Amygdala (tissue), 56 donors: ENCODE data around the gene HERC2.
"Not testable (repeated sequence)": the region's sequence is repeated elsewhere in the genome, so short reads cannot be mapped to it uniquely, and the experiment has no call there.

ENCODE experiments used
- DNase-seq, 56 donors: peaks; one replicate each; lab custom pipeline; 2025; lab: John Stamatoyannopoulos, UW

The HERC2 gene

DNA sequence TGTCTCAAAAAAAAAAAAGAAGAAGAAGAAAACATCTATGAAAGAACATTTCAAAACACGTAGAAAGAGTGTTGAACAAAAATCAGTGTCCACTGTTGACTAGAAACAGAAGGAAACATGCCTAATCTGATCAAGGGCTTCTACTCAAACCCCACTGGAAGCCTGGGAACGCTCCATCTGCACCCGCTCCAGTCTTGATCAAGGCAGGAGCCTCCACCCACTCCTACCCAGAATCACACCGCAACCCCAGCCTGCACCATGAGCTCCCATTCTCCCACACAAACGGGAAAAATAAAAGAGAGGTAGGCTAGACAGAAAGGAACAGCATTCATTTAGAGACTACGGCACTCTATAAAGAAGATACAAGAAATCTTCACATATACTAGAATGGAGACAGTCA lies 181.9 kb downstream of the HERC2 start:
- DNase-seq: peak in 3 of 56 donors; percentile 18 to 29 (median 21)

DNA sequence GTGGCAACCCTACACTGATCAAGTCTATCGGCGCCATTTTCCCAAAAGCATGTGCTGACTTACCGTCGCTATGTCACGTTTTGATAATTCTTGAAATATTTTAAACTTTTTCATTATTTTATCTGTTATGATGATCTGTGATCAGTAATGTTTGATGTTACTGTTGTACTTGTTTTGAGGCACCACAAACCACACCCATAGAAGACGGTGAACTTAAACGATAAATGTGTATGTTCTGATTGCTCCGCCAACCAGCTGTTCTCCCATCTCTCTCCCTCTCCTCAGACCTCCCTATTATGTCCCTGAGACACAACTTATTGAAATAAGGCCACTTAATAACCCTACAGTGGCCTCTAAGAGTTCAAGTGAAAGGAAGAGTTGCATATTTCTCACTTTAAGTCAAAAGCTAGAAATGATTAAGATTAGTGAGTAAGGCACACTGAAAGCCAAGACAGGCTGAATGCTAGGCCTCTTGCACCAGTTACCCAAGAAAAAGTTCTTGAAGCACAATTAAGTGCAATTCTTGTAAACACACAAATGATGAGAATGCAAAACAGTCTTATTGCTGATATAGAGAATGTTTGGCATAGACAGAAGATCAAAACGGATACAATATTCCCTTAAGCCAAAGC lies 184.5 kb downstream of the HERC2 start:
- DNase-seq: not testable (repeated sequence)

DNA sequence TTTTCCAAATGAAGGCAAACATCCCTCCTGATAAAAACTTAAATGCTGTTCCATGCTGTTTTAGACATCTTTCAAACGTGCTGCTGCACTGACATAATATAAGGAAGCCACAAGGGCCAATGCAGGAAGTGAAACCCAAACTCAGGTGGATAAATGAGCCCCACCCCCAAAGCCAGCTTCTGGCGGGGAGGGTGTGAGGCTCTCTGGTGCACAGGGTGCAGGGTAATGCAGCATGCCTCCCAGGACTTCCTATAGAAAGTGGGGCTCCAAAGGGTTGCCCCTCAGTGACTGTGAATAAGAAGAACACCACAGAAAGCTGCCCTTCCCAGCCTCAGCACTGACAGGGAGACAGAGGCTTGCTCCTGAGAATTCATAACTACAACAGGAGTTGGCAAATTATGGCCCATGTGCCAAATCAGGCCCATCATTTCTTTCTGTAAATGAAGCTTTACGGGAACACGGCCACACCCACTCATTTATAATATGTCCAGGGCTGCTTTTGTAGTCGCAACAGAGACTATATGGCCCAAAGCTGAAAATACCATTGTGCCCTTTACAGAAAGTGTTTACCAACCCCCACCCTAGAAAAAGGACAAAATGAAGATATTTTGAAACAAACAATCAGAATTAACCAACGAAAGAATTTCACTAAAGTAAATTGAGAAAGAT lies 185.6 kb downstream of the HERC2 start:
- DNase-seq: not testable (repeated sequence)

DNA sequence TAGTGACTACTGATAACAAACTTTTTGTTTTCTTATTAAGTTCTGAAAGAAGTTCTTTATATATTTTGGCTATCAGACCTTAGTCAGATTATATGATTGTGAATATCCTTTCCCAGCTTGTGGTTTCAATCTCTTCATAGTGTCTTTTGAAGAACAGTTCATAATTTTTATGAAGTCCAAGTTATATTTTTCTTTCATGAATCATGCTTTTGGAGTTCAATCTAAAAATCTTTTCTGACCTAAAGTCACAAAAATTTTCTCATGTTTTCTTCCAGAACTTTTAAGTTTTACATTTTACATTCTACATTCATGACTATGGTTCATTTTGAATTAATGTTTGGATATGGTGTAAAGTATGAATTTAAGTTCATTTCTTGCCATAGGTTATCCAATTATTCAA lies 188.7 kb downstream of the HERC2 start:
- no peak for DNase-seq

DNA sequence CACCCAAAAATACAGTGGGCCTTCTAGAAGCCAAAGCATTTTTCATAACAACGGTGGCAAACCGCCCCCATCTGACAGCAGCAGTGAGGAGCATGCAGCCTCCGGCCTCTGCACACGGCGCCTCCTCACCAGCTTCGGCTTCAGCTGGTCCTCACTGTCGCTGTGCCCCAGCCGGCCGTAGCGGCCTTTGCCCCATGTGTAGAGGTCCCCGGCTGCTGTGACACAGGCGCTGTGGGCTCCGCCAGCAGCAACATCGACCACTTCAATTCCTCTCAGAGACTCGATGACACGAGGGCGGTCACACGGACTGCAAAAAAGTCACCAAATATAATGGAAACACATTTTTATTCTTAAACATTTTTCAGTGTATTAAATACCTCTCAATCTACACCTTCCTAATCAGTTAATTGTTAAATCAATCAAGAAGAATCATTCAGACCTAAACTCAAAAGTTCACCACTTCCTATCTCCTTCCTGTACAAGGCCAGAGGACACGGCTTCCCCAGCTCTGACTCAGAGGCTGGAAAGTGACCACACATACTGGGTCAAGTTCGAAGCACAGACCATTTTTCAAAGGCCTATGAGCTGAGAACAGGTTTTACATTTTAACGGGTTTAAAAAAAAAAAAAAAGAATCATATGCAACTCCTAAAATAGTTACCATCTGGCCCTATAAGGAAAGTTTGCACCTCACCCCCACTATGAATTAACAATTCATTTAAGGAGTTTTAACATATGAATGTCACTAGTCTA lies 189.3 kb downstream of the HERC2 start:
- no peak for DNase-seq

DNA sequence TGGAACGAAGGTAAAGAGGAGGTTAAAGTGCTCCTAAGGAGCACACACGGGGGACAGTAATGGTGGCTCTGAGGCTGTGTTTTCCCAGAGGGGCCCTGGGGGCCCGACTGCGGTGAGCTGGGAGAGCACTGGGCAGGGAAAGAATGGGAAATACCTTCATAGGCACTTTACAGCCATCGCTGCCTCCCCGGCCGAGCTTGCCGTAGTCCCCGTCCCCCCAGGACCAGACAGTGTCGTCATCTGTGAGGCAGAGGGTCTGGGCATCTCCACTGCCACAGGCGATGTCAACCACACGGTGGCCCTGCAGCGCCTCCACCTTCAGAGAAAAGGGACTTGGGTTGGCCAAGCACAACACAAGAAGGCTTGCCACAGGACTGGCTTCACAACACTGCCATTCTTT lies 190.0 kb downstream of the HERC2 start:
- DNase-seq: no peak

DNA sequence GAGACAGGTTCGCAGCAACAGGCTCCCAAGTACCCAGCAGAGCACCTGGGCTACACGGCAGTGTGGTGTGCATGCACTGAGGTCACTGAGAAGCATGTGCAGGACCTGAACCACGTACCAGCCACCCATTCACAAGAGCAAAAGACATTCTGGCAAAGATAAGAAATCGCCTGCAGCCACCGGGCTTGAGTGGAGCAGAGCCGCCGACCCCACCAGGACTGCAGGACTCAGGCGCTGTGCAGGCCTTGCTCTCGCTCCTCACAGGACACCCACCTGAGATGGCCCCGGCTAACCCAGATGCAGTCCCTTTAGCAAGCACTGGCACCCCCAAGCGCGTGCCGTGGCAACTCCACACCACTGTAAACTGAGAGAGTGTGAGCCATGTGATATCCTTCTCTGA lies 190.6 kb downstream of the HERC2 start:
- DNase-seq: no peak

DNA sequence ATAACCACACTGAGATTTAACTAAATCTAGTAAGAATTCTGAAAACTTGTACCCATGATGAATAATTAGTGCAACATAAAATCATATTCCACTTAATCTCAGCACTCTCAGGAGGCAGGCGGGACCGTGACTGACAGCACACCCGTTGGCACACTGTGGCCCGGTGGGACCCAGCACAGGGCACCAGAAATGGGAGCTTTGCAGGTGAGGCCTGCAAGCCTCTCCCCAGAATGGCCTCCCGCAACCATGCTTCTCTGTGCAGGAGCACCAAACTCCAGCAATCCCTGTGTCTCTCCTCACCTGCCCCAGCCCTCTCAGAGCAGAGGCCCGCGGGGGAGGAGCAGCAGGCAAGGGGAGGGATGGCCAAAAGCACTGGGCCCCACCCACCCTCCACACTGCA lies 191.3 kb downstream of the HERC2 start:
- DNase-seq: no peak

DNA sequence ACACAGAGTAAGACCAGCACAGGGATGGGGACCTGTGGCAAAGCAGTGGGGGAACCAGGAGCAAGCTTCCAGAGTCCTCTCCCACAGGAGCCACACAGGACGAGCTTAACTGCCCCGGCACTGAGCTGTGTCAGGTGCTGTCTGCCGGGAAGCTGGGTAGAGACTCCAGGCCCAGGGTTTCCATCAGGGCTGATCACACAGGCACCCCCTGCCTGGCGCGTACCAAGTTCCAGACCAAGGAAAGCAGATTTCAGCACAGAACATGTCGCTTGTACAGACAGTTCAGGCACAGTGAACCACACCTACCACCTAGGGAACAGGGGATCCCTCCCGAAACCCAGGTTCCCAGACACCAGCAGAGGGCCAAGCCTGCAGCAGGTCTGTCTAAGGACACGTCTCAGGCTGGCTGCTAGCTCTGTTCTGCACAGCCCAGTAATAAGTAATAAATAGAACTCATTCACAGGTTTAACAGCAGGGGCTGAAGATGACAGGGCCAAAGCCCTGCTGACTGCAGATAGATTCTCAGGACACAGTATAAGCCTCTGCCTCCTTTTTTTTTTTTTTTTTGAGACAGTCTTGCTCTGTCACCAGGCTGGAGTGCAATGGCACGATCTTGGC lies 192.6 kb downstream of the HERC2 start:
- DNase-seq: no peak

DNA sequence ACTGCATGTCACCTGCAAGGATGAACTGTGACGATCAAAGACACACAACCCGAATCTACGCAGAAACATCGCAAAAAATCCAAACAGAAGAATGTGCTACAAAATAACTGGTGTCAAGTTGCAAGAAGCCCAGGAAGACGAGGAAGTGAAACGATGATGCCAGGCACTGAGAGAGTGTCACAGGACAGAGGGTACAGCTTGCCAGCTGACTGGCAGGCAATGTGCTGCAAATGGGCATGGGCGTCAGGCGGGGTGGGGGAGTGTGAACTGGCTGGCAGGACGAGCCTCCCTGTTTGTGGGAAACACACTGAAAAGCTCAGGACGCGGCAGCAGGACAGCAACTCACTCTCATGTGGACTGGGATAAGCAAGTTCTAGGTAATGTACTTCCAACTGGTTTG lies 193.9 kb downstream of the HERC2 start:
- peak in 52 of 56 donors; percentile 19 to 91 (median 68) for DNase-seq

DNA sequence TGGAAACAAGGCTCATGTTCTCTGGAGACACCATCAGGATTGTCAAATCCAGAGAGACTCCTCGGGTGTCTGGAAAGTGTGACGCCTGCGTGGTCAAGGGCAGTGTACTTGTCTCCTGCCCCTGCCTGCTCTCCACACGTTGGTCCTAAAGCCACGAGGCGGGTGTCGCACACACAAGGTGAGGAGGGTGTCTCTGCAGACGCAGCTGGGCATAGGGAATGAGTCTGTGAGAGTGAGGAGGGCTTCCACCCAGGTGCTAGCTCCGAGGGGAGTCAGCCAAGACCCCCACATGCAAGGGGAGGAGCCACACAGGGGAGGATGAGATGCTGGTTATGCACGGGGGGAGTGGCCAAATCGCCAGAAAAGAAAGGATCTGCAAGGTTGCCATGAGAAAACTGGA lies 194.9 kb downstream of the HERC2 start:
- no peak for DNase-seq

DNA sequence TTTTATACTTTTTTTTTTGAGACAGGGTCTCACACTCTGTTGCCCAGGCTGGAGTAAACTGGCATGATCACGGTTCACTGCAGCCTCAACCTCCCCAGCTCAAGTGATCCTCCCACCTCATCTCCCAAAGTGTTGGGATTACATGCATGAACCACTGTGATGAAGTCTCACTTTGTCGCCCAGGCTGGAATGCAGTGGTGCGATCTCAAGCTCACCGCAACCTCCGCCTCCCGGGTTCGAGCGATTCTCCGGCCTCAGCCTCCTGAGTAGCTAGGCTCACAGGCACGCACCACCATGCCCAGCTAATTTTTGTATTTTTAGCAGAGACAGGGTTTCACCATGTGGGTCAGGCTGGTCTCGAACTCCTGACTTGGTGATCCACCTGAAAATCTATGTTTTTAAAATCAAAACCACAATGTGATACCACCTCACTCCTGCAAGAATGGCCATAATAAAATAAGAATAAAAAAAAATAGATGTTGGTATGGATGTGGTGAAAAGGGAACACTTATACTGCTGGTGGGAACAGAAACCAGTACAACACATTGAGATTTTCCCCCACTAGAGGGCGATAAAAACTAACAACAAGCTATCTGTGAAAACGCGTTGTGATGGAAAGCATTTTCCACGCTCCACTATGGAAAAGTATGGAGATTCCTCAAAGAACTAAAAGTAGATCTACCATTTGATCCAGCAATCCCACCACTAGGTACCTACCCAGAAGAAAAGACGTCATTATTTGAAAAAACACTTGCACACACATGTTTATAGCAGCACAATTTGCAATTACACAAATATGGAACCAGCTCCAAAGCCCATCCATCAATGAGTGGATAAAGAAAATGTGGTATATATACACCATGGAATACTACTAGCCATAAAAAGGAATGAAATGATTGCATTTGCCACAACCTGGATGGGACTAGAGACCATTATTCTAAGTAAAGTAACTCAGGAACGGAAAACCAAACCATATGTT lies 196.0 kb downstream of the HERC2 start:
- peak in 3 of 56 donors; percentile 4 to 61 (median 42) for DNase-seq

DNA sequence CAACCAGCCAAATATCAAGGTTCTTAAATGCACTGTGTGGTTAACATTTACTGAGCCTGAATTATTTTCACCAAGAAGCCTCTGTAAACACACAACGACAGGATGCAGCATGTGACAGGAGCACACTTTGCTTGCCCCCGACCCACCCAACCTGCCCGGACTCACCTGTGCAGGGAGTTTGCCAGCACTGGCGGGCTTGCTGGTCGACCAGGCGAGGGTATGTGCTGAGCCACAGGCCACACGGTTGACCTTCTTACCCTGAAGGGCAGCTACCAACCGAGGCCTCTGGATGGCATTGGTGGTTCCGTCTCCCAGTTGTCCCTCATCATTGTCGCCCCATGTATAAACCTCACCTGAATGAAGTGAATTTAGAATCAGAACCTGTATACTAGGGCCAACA lies 197.1 kb downstream of the HERC2 start:
- no peak for DNase-seq

DNA sequence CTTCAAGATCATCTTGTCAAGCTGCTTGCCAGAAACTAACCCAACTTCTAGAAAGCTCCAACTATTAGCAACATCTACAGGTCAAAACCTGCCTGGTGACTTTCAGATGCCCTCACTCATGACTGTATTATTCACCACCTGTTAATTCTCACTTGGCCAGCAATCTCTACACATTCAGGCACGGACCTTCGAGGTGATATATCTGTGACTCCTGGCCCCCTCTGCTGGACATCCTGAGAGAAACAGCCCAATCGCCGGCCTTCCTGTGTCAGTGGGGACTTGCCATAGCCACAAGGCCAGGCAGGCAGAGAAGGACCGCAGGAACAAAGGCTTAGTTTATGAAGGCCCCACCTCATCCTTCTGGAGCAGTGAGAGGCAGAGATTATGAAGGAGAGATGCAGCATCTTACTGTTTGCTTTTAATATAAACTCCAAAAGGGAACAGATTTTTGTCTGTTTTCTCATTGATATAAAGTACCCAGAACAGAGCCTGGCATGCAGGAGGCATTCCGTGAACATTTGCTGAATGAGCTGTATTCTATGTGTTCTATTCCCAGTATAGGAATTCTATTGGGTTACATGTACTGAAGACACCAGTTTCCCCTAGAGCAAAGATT lies 198.5 kb downstream of the HERC2 start:
- peak in 39 of 56 donors; percentile 7 to 80 (median 34) for DNase-seq

DNA sequence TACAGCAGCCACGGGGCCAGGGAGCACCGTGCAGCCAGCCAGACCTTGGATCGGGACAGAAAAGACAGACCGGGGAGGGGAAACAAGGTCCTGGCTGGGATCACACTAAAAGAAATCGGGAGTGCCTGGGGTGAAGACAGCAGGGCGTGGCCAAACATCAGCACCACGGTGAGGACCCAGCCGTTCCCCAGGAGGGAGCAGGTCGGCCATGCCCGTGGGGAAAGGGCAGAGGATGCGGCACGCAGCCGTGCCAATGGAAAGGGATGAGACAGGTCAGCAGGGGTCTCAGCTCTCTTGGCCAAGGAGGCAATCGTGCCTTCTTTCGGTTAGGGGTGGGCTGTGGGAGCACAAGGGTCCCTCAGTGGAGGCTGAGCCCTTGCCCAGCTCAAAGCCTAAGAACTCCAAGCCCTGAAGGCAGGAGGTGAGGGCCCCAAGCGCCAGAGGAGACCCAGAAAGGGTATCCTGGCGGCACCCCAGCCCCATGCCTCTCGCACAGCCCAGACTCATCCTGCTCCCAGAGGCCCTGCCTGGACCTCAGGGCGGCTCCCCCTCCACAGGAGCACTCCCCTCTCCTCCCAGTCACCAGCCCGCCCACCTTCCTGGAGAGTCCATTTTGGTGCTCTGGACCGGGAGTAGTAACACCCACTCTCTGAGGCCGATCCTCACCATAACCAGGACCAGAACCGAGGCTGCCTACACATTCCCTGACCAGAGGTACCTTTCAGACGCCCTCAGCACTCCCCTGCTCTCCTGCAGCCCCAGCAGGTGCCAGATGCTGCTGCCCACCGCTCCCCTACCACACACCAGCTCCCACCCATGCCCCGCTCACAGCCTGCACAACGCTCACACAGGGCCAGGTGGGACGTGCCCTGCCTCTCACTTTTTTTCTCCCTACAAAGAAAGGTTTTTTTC lies 199.7 kb downstream of the HERC2 start:
- no peak for DNase-seq

DNA sequence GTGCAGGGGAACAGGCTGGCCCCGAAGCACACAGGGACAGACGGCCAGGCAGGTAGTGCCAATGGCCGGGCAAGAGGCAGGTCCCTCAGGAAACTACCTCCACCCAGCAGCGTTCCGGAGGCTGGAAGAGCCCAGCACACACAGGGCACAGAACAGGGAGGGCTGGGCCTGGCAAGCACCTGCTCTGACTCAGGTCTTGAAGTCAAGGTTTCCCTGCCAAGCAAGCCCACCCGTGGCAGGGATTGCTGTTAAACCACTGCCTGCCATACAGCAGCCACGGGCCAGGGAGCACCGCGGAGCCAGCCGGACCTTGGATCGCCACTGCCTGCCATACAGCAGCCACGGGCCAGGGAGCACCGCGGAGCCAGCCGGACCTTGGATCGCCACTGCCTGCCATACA lies 200.4 kb downstream of the HERC2 start:
- not testable (repeated sequence) for DNase-seq

DNA sequence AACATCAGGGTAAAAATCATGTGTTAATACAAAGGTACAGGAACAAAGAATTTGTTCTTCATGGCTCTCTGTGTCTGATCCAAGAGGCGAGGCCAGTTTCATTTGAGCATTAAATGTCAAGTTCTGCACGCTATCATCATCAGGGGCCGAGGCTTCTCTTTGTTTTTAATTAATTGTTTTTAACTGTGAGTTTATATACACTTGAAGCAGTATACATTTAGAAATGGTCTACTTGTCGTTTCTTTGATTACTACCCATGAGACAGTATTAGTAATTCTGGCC lies 201.7 kb downstream of the HERC2 start:
- DNase-seq: no peak

DNA sequence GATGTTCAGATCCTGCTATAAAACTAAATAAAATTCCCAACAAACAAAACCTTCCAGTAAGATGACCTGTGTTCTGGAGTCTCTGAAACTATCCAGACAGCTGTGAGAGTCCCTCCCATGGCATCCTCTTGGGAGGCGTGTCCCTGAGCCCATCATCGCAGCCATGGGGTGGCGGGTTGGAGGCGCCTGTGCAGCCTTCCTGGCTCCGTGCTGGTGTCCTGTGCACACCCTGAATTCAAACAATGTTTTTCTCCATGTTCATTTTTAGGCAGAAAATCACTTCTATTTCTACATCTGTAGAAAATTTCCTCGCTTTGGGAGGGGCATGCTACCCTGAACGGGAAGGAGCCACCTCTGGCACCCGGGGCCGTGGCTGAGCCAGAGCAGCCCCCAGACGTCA lies 203.4 kb downstream of the HERC2 start:
- no peak for DNase-seq

DNA sequence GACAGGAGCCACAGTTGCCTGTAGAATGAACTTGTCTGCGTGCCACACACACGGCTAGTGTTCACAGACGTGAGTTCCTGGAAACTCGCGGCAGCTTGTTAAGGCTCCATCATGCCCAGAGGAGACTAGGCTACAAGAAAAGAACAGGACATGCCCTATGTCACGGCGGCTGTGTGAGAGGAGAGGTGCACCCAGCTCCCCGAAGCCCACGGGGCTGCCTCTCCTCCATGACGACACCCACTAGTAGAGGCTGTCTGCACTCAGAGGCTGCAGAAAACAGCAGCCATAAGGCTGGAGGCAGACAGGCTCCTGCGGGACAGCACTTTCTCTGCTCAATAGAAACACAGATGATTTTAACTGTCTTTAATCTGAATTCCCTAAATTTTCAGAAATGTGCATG lies 203.9 kb downstream of the HERC2 start:
- DNase-seq: no peak
